Activated CD4-positive, alpha-beta T cell treated with anti-CD3 and anti-CD28 coated beads for 48 hours (primary cell): ENCODE data around the gene FHIT.

Experiments used
- DNase-seq: peaks from one replicate; pipeline ENCODE4 v3.0.0-alpha.2; 2020

FHIT gene

GRCh38 chr3:60536420-60536819, 714.8 kb downstream of the FHIT start:
- no peak for DNase-seq

DNA sequence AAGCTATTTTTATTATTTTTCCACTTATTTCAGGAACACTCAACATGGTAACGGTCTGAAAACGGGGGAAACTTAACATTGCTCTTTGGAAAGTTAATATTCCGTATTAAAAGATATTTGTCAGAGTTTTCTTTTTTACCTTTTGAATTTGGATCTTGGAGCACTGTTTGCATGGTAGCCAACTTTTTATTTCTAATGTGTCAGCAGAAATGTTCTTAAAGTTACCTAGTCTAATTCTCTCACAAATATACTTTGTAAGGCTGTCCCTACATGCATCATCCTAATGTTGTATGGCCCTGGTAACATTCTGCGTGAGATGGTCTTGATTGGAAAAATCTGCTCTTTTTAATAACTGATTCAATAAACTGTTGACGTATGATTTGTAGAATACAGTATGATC, 719.5 kb downstream of the FHIT start:
- DNase-seq: no peak

- DNase-seq: no peak
These were observed 722.6 kb downstream of the FHIT start for GRCh38 chr3:60528651-60529050.

DNA sequence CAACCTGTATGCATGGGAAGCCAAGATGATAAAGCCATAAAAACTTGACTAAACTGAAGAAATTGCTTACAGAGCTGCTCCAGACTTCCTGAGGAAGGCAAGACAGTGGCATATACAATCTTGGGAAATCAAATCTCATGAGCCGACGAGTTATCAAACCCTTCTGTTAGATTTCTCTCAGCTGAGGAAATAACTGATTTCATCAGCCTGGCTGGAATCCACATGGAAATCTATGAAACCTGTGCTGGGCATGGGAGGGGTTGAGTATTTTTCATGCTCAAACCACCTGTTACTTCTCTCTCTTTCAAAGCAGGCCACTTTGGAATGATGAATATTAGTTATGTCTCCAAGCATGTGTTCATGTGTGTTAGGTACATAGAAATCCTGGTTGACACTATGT, 727.7 kb downstream of the FHIT start:
- DNase-seq: no peak

DNA sequence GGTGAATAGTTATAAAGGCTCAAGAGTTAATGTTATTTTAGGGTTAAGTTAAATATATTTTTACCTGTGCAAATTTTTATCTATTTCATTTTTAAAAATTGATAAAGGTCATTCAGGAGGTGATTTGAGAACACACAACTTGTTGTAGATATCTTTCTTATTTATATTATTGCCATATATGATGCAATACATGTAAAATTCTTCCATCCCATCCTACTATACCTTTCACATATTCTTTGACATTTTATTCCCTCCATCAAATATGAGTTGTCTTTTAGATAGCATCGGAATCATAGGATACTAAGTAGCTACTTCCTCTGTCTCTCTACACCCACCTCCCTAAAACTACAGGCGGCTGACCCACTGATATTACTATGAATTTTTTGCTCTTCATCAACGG, 734.1 kb downstream of the FHIT start:
- DNase-seq: no peak

GRCh38 chr3:60514866-60515265, 736.4 kb downstream of the FHIT start:
- DNase-seq: no peak

DNA sequence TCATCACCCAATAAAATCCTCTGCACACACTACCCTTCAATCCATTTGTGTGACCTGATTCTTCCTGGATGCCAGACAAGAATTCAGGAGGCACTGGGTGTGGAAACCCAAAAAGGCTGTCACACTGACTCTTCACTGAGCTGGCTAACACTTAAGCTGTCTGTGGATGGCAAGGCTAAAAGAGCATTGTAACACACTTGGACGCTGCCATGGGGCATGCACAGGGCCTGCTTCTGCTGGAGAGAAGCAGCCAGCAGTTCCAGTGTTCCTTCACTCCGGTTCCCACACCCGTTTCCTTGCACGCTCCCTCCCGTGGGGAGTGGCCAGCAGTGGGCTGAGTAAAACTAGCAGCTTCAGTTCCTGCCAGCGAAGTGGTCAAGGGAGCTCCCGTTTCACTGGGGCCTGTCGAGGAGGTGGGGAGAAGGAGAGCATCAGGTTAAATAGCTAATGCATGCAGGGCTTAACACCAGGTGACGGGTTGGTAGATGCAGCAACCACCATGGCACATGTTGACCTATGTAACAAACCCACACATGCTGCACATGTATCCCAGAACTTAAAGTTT, 737.1 kb downstream of the FHIT start:
- no peak for DNase-seq

GRCh38 chr3:60513241-60513640, 738.0 kb downstream of the FHIT start:
- DNase-seq: no peak

DNA sequence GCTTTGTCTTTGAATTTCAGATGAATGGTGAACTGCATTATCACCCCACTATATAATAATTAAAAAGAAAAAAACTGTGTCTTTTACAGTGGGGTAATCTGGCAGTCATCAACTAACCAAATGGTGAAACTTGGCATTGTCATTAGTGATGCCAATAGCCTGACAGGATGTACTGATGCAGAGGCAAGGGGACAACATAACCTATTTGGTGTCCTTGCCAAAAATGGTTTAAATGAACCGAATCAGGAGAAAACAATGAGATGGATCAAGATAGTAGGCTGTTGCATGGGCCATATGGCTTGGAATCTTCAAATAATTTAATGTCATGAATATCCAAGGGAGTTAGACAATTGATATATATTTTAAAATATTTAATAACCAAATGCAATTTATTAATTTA, 738.7 kb downstream of the FHIT start:
- DNase-seq: no peak

- no peak for DNase-seq
These were observed 741.8 kb downstream of the FHIT start for GRCh38 chr3:60509471-60509870.

DNA sequence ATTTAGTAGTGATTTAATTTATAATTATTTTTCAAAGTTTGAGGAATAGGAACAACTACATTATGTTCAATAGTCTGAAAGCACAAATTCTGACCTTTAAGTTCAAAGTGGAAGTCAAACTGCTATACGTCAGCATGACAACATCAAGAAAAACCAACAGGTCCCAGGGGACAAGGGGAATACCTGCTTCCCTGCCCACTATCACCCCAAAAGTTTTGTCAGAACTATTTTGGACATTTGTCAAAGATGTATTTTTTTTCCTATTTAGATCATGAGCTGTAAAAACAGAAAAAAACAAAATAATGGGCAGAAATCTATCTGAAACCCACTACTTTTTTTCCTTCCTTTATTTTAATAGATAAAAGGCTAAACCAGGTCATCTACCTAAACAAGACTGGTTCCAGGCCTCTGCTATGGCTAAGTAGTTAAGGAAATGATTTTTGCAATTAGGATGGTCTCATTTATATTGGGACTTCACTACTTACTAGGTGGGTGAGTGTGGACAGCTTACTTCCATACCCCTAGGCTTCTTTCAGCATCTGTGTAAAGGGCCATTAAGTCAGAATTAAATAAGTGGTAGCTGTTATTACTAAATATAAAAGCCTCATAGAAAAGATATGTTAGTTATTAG, 746.3 kb downstream of the FHIT start:
- DNase-seq: no peak

GRCh38 chr3:60501314-60501713, 749.9 kb downstream of the FHIT start:
- no peak for DNase-seq

DNA sequence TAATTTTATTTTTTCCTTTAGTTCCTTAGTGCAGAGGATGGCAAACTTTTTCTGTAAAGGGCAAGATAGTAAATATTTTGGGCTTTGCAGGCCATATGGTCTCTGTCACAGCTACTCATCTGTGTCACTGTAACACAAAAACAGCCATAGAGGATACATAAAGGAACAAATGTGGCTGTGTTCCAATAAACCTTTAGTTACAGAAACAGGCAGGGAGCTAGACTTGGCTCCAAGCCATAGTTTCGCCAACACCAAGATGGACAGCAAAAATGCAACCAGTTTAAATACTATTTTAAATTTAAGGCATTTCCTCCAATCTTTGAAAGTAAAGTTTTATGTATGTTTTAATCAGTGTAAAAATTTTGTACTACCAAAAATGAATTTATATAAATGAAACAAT, 753.4 kb downstream of the FHIT start:
- DNase-seq: no peak

DNA sequence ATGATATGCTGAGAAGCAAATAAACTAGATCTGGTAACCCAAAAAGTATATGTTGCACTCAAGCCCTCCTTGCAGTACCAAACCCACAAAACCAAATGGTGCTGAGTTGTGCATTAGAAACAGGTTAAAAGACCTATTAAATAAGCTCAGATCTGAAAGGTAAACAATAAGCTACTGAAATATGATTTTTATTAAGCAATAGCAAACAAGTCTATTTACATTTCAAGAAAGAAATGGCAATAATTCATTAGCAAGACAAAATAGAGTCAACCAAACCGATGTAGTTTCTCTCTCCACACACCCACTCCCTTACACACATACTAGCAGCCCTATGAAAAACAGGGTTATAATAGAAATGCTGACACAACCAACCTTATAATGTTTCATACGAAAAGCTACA, 760.3 kb downstream of the FHIT start:
- no peak for DNase-seq

- no peak for DNase-seq
These were observed 776.2 kb downstream of the FHIT start for GRCh38 chr3:60475096-60475495.

DNA sequence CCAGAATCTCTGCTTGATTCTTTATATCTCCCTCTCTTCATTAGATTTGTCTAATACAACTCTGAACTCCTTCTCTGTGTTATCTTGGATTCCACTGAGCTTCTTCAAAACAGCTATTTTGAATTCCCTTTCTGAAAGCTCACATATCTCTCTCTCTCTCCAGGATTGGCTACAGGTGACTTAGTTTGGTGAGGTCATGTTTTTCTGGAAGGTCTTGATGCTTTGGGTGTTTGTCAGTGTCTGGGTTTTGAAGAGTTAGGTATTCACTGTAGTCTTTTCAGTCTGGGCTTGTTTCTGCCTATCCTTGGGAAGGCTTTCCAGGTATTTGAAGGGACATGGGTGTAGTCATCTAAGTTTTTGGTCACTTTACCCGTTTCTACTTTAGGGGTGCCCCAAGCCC, 781.8 kb downstream of the FHIT start:
- no peak for DNase-seq

- no peak for DNase-seq
These were observed 787.6 kb downstream of the FHIT start for GRCh38 chr3:60463685-60464084.

GRCh38 chr3:60461267-60461666, 790.0 kb downstream of the FHIT start:
- DNase-seq: no peak

DNA sequence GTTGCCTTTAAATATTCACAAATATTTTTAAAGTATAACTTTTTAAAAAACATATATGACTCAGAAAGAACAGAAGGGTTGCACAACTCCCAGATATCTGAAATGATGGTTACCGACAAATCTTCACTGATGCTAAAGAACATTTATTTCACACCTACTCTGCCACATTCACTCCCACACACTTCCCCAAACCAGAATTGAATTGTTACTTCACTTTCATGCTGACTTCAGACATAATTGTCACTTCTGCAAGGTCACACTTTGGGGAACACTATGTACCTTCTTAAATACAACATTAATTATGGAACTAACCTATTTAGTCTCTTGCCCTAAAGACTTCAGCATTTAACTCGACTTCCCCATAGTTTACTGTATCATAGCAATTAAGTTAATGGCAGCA, 795.1 kb downstream of the FHIT start:
- DNase-seq: no peak

DNA sequence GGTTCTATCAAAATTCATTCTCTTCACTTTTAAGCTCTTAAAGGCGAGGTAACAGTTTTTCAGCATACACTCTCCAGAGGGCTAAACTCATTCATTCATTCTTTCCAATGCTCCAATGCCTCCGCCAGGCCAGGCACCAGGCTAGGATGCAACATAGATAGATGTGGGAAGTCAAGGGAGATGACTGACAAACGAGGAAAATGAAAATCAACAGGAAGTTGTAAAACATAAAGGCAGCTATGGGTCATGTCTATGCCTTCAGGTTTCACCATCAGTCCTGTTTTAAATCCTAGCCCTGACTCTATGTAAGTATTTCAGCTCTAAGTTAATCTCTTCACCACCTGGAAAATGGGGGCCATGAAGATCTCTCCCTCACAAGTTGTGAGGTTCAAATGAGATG, 797.9 kb downstream of the FHIT start:
- no peak for DNase-seq

DNA sequence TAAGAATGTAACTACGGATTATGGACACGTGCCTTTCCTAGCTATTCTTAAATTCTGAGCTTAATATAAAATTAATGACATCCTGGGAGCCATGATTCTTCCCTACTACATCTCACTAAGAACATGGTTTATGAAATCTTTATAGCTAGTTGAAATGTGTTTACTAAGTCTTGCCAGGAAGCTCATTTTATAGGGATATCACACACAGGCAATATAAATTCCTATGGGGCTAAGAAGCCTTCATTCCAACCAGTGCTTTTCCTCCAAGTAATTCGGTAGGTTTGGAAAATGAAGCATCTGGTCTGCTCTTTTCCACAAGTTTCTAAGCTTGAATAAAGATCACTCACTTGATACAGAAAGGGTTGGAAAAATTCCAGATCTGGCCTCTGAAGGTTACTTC, 802.6 kb downstream of the FHIT start:
- no peak for DNase-seq

DNA sequence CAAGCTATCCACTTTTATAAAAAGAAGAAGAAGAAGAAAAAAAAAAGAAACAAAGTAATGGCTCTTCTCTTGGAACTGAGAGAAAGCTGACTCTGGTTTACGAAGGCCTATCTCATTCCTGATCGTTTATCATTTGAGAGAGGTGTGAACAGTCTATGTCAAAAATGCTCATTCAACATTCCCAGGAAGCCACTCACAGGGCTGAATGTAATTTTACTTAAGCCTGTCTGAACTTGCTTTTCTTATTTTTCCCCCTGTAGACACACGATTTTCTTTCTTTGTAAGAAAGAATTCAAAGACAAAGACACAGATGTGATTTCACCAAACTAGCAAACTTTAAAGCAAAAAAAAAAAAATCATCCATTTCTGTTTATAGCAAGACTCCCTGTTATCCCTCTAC, 805.8 kb downstream of the FHIT start:
- no peak for DNase-seq

DNA sequence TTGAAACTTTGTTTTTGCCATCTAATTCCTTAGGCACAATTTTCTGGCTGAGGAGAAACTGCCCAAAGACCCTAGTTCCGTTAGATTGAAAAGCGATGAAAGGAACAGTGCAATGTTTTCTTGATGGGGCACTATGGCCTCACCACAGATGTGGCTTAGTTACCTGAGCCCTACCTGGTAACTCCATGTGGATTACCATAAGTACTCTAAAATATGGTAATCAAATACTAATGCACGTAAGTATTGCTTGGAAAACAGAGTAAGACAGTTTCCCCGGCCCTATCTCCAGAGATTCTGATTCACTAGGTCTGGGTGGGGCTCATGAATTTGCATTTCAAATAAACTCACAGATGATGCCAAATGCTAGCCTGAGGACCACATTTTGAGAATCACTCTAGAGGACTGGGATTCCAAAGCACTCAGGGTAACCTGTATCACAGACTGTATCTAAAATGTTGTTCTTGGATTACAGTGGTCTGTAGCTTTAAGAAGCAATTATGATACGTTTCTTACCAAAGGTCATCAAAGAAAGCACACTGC, 806.3 kb downstream of the FHIT start:
- DNase-seq: no peak

DNA sequence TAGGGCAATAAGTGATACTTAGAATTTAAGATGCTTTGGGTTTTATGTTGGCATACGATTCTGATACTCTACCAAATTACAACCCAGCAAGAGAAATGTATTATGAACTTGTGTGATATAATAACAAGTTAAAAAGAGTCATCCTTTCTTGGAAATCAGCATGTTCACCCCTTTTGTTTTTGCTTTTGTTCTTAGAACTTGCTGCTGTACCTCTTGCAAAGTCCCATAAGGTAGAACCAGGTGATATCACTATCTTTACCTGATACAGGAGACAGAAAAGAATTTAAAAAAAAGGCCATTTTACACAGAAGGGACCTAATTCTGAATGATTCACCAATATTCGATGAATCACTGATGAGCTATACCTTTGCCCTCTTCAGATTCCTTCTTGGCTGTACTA, 810.4 kb downstream of the FHIT start:
- DNase-seq: no peak
